ENCODE data around the gene RAP1GAP2. TPM values are rescaled to one million over a fixed set of nuclear protein-coding genes. Genes with fewer than 3 reads are reported as not detected.

RAP1GAP2 gene
- polyA plus RNA-seq, 3 donors = 1.5 to 48.4 (median 6.1) TPM

- H3K79me2 ChIP-seq (ENCODE audit: insufficient read depth, low read length) = no peaks in the 10 kb centered on the region
- H3K27ac Mint-ChIP-seq = peak overlapping the region in 2 of 7 donors; percentile 52 to 59
- no peak overlapping the region for H3K27ac ChIP-seq (ENCODE audit: low read depth in 1 of 2, low read length in 2 of 2)
- no peaks in the 10 kb centered on the region for H3K9me3 ChIP-seq (replicated peaks in 1 of 2; ENCODE audit: control insufficient read depth in 1 of 2, insufficient read depth in 1 of 2, low read length in 2 of 2)
- WGBS (ENCODE audit: insufficient coverage) = 96% methylated on average over 14 of the region's 17 CpGs
- intact Hi-C loops (cut with micrococcal nuclease) = no loop called here
- no peaks in the 10 kb centered on the region for H3K4me1 ChIP-seq (ENCODE audit: control insufficient read depth in 1 of 2, insufficient read depth in 2 of 2, low read length in 2 of 2)
- H3K4me2 ChIP-seq (replicated peaks; ENCODE audit: extremely low read depth, low read length, poor library complexity, severe bottlenecking) = no peak overlapping the region
- peaks cover 74 to 91% of the 10 kb centered on the region in 2 donors for H3K36me3 Mint-ChIP-seq
- no peak for TF ChIP-seq CTCF (IDR thresholded peaks at IDR 0.05)
- no peaks in the 10 kb centered on the region for H3K27me3 ChIP-seq (ENCODE audit: control insufficient read depth in 2 of 2, insufficient read depth in 2 of 2, low read length in 2 of 2)
- no peak overlapping the region for H3K4me3 Mint-ChIP-seq
- peaks cover 43% of the 10 kb centered on the region for H4K20me1 ChIP-seq (ENCODE audit: insufficient read depth, low read length)
- H3K9ac ChIP-seq (ENCODE audit: insufficient read depth, low read length, poor library complexity, severe bottlenecking) = no peak overlapping the region
- H3K27me3 Mint-ChIP-seq (ENCODE audit: low read depth in 3 of 3) = peaks cover 0 to 1% (median 1%) of the 10 kb centered on the region in 3 donors
- no peak for DNase-seq
- no peak overlapping the region for H3K4me3 ChIP-seq (replicated peaks in 1 of 3; ENCODE audit: low read depth in 2 of 3, low read length in 3 of 3)
- H2AFZ ChIP-seq (ENCODE audit: insufficient read depth, low read depth, low read length, poor library complexity, severe bottlenecking) = no peak overlapping the region
- no peaks in the 10 kb centered on the region for H3K4me1 Mint-ChIP-seq
- peaks cover 79 to 90% of the 10 kb centered on the region in 2 donors for H3K36me3 ChIP-seq (replicated peaks in 1 of 2; ENCODE audit: control insufficient read depth in 1 of 2, insufficient read depth in 2 of 2, low read length in 2 of 2)
- peaks cover 0 to 3% (median 0%) of the 10 kb centered on the region in 7 donors for H3K9me3 Mint-ChIP-seq
Observed at GRCh38 chr17:2995886-2996809, 199.9 kb downstream of the RAP1GAP2 start.

DNA sequence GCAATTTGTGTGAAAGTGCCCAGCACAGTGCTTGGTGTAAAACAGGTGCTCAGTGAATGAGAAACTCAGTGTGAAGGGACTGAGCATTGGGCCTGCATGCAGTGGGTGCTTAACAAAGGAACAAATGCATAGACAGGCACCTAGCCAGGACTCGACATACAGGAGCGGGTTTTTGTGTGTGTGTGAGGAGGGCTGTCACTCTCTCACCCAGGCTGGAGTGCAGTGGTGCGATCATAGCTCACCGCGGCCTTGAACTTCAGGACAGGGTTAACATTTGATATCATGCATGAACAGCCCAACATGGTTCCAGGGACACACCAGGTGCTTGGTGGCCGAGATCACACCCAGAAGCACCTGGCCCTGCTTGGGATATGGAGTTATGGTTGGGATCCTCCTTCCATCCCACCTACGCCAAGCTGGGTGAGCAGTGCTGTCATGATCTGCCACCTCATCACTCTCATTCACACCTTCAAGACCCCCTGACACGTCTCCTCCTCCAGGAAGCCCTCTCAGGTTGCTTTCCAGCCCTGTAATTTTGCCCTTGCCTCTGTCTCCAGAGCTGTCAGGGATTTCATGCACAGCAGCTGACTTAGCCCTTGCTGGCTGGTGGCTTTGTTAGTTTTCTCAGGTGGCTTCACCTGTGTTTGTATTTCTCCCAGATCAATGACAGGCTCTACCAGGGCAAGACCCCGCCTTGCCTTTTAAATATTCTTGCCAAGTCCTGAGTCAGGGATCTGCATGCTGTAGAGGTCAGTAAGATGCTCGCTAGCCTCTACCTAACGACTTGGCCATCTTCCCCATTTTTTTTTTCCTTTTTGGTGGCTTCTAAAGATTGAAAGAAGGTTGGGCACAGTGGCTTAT lies 200.8 kb downstream of the RAP1GAP2 start:
- no peak overlapping the region for H3K4me3 ChIP-seq (replicated peaks in 1 of 3; ENCODE audit: low read depth in 2 of 3, low read length in 3 of 3)

More for the DNA sequence above, 200.8 kb downstream of the RAP1GAP2 start:
- Mint-ChIP-seq H3K27ac (peak overlapping the region in 1 of 7 donors; percentile 72), H3K36me3 (peaks cover 70 to 87% of the 10 kb centered on the region in 2 donors), H3K9me3 (peaks cover 0 to 3% (median 0%) of the 10 kb centered on the region in 7 donors), H3K4me3 (no peak overlapping the region), H3K4me1 (peaks cover 7% of the 10 kb centered on the region), H3K27me3 (ENCODE audit: low read depth in 3 of 3) (peaks cover 0 to 1% (median 1%) of the 10 kb centered on the region in 3 donors)
- Histone ChIP-seq H3K36me3 (replicated peaks in 1 of 2; ENCODE audit: control insufficient read depth in 1 of 2, insufficient read depth in 2 of 2, low read length in 2 of 2) (peaks cover 70 to 81% of the 10 kb centered on the region in 2 donors), H3K27ac (ENCODE audit: low read depth in 1 of 2, low read length in 2 of 2) (no peak overlapping the region), H3K9ac (ENCODE audit: insufficient read depth, low read length, poor library complexity, severe bottlenecking) (no peak overlapping the region), H3K4me2 (replicated peaks; ENCODE audit: extremely low read depth, low read length, poor library complexity, severe bottlenecking) (no peak overlapping the region), H2AFZ (ENCODE audit: insufficient read depth, low read depth, low read length, poor library complexity, severe bottlenecking) (no peak overlapping the region), H3K9me3 (replicated peaks in 1 of 2; ENCODE audit: control insufficient read depth in 1 of 2, insufficient read depth in 1 of 2, low read length in 2 of 2) (no peaks in the 10 kb centered on the region), H3K79me2 (ENCODE audit: insufficient read depth, low read length) (no peaks in the 10 kb centered on the region), H3K27me3 (ENCODE audit: control insufficient read depth in 2 of 2, insufficient read depth in 2 of 2, low read length in 2 of 2) (no peaks in the 10 kb centered on the region), H4K20me1 (ENCODE audit: insufficient read depth, low read length) (peaks cover 47% of the 10 kb centered on the region), H3K4me1 (ENCODE audit: control insufficient read depth in 1 of 2, insufficient read depth in 2 of 2, low read length in 2 of 2) (peaks cover 7 to 8% of the 10 kb centered on the region in 2 donors)
- intact Hi-C loops (cut with micrococcal nuclease) = no loop called here
- 94% methylated on average over 6 of the region's 11 CpGs for WGBS (ENCODE audit: insufficient coverage)
- DNase-seq = no peak
- no peak for TF ChIP-seq CTCF (IDR thresholded peaks at IDR 0.05)

Measured in CD14-positive monocyte (primary cell).